Activated CD8-positive, alpha-beta memory T cell treated with anti-CD3 and anti-CD28 coated beads for 4 hours (primary cell): ENCODE data around the gene EVPL.

Experiments
- DNase-seq, 2 donors: peaks; one replicate each; pipeline ENCODE4 v3.0.0-alpha.2; 2020; ENCODE audit warnings: low read depth in 2 of 2

Gene EVPL

GRCh38 chr17:76018340-76018680, 8.8 kb downstream of the EVPL start:
- DNase-seq = no peak

- DNase-seq = no peak
Observed at GRCh38 chr17:76017481-76018339, 9.4 kb downstream of the EVPL start.

- DNase-seq = no peak
Observed at GRCh38 chr17:76014925-76015261, 12.2 kb downstream of the EVPL start.

- DNase-seq = peak; percentile 41 to 51
Observed at GRCh38 chr17:76014100-76014924, 12.8 kb downstream of the EVPL start.

- no peak for DNase-seq
Observed at GRCh38 chr17:76013377-76013932, 13.7 kb downstream of the EVPL start.

- no peak for DNase-seq
Observed at GRCh38 chr17:76011951-76012350, 15.2 kb downstream of the EVPL start.

GRCh38 chr17:76009969-76010661, 17.0 kb downstream of the EVPL start:
- no peak for DNase-seq

GRCh38 chr17:76009447-76009846, 17.7 kb downstream of the EVPL start:
- DNase-seq = no peak

- no peak for DNase-seq
Observed at GRCh38 chr17:76008630-76009425, 18.3 kb downstream of the EVPL start.

- no peak for DNase-seq
Observed at GRCh38 chr17:76008208-76008607, 18.9 kb downstream of the EVPL start.

GRCh38 chr17:76007850-76008165, 19.3 kb downstream of the EVPL start:
- DNase-seq = no peak

- DNase-seq = no peak
Observed at GRCh38 chr17:76007131-76007849, 19.8 kb downstream of the EVPL start.

- DNase-seq = peak; percentile 55 to 60
Observed at GRCh38 chr17:76005263-76006149, 21.6 kb downstream of the EVPL start.

GRCh38 chr17:76004750-76005262, 22.3 kb downstream of the EVPL start:
- DNase-seq = no peak

GRCh38 chr17:76003915-76004314, 23.2 kb downstream of the EVPL start:
- DNase-seq = no peak

- no peak for DNase-seq
Observed at GRCh38 chr17:76002100-76002499, 25.0 kb downstream of the EVPL start.

GRCh38 chr17:76000755-76001521, 26.2 kb downstream of the EVPL start, which contains the start of gene CDK3:
TSS of gene CDK3 (plus strand) at chr17:76000855. CDS start at chr17:76001426, 571 bp downstream.
- no peak for DNase-seq

- no peak for DNase-seq
Observed at GRCh38 chr17:76000016-76000754, 26.9 kb downstream of the EVPL start.
